Upper lobe of left lung (tissue), 4 donors: ENCODE results near the gene SDK1.

Experiments used
- CTCF ChIP-seq, 6 experiments: fragments of 450-650 bp in 4 of 6; fragments of 200-600 bp in 2 of 6; sonication (generic) in 2 of 6; IDR thresholded peaks; one replicate each; pipeline ENCODE4 v1.5.1; 2016 to 2019; ENCODE audit warnings: antibody characterized with exemption in 6 of 6
- EP300 ChIP-seq, 4 donors: sonication (generic); formaldehyde crosslinking; IDR thresholded peaks; one replicate each; pipeline ENCODE4 v1.5.1; 2017; ENCODE audit warnings: antibody characterized with exemption in 4 of 4, control low read depth in 2 of 4
- POLR2A ChIP-seq, 4 donors: fragments of 450-650 bp; IDR thresholded peaks; one replicate each; pipeline ENCODE4 v1.5.1; 2016 to 2017; ENCODE audit warnings: antibody characterized with exemption in 4 of 4, mild to moderate bottlenecking in 2 of 4
- POLR2AphosphoS5 ChIP-seq, 2 donors: sonication (generic); formaldehyde crosslinking; IDR thresholded peaks; one replicate each; pipeline ENCODE4 v1.5.1; 2017; ENCODE audit warnings: antibody characterized with exemption in 2 of 2

DNA sequence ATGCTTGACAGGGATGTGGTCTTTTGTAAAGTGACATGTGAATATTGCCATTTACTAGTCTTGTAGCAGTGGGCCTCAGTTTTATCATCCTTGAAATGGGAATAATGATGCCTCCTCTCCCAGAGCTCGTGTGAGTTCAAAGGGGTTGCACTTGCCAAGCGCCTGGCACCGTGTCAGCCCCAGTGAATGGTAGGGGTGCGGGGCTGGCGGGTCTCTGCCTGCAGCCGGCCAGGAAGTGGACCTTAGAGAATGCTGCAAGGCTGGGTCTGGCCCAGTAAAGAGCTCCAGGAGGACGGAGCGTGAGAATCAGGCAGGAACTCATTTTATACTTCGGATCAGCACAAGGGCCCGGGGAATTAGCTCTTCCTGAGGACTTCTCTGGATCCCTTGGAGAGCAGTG, 856.6 kb downstream of the SDK1 start:
- TF ChIP-seq CTCF (IDR thresholded peaks at IDR 0.05) (no peak), POLR2A (IDR thresholded peaks at IDR 0.05) (no peak), POLR2AphosphoS5 (IDR thresholded peaks at IDR 0.05) (no peak), EP300 (IDR thresholded peaks at IDR 0.05) (no peak)
